Neuronal stem cell (in vitro differentiated cells): ENCODE results near the gene KDM5B.

Experiments
- DNase-seq: peaks from one replicate; pipeline ENCODE4 v3.0.0-alpha.2; 2013; ENCODE audit warnings: low spot score
- H2AFZ ChIP-seq: one replicate; pipeline ENCODE4 v1.6.1; 2013; ENCODE audit warnings: mild to moderate bottlenecking, low read length, inconsistent platforms
- H2AK5ac ChIP-seq: 2 replicates; pipeline ENCODE4 v1.6.1; 2013; ENCODE audit warnings: low read depth, mild to moderate bottlenecking, inconsistent platforms, low read length, moderate library complexity, mixed read lengths
- H2BK120ac ChIP-seq: 2 replicates; pipeline ENCODE4 v1.6.1; 2013; ENCODE audit warnings: low read depth, mild to moderate bottlenecking, inconsistent platforms, low read length, moderate library complexity, mixed read lengths
- H2BK12ac ChIP-seq: one replicate; pipeline ENCODE4 v1.6.1; 2013; ENCODE audit warnings: low read length, inconsistent platforms
- H2BK15ac ChIP-seq: 2 replicates; pipeline ENCODE4 v1.6.1; 2013; ENCODE audit warnings: mild to moderate bottlenecking, low read length, inconsistent platforms, mixed read lengths
- H2BK5ac ChIP-seq: one replicate; pipeline ENCODE4 v1.6.1; 2013; ENCODE audit warnings: inconsistent platforms, mild to moderate bottlenecking, low read length, moderate library complexity
- H3K14ac ChIP-seq: one replicate; pipeline ENCODE4 v1.6.1; 2013; ENCODE audit warnings: low read length, inconsistent platforms
- H3K18ac ChIP-seq: 2 replicates; pipeline ENCODE4 v1.6.1; 2013; ENCODE audit warnings: low read length, inconsistent platforms
- H3K23ac ChIP-seq: 2 replicates; pipeline ENCODE4 v1.6.1; 2013; ENCODE audit warnings: low read depth, mild to moderate bottlenecking, mixed read lengths, low read length, inconsistent platforms; ENCODE audit not compliant: poor library complexity
- H3K27ac ChIP-seq: replicated peaks from 3 replicates; pipeline ENCODE4 v1.5.1; 2013; ENCODE audit warnings: low read length, inconsistent platforms
- H3K27me3 ChIP-seq, 3 experiments: 2 replicates each; pipeline ENCODE4 v1.6.1; 2013; ENCODE audit warnings: low read length in 3 of 3, mild to moderate bottlenecking in 2 of 3, inconsistent platforms in 1 of 3, low read depth in 1 of 3, mixed read lengths in 1 of 3, moderate library complexity in 1 of 3; ENCODE audit not compliant: control insufficient read depth in 3 of 3, insufficient read depth in 3 of 3
- H3K36me3 ChIP-seq, 2 donors: replicated peaks in 1 of 2; 2 replicates each; pipeline ENCODE4 v1.6.1; 2013; ENCODE audit warnings: low read length in 2 of 2; ENCODE audit not compliant: control insufficient read depth in 2 of 2, insufficient read depth in 2 of 2
- H3K4ac ChIP-seq: 2 replicates; pipeline ENCODE4 v1.6.1; 2013; ENCODE audit warnings: inconsistent platforms, mild to moderate bottlenecking, low read length, moderate library complexity
- H3K4me1 ChIP-seq, 2 donors: 1 replicate in 1 of 2; 2 replicates in 1 of 2; pipeline ENCODE4 v1.6.1; 2013; ENCODE audit warnings: low read length in 2 of 2, low read depth in 1 of 2; ENCODE audit not compliant: control insufficient read depth in 2 of 2, insufficient read depth in 1 of 2
- H3K4me2 ChIP-seq: one replicate; pipeline ENCODE4 v1.6.1; 2013; ENCODE audit warnings: mild to moderate bottlenecking, low read length, inconsistent platforms; ENCODE audit not compliant: insufficient read depth, poor library complexity, severe bottlenecking
- H3K4me3 ChIP-seq, 2 donors: 2 replicates each; pipeline ENCODE4 v1.5.1; 2013; ENCODE audit warnings: low read length in 2 of 2, mild to moderate bottlenecking in 2 of 2, inconsistent platforms in 1 of 2, moderate library complexity in 1 of 2
- H3K79me1 ChIP-seq: one replicate; pipeline ENCODE4 v1.6.1; 2013; ENCODE audit warnings: low read depth, mild to moderate bottlenecking, inconsistent platforms, low read length, moderate library complexity
- H3K9ac ChIP-seq: one replicate; pipeline ENCODE4 v1.6.1; 2013; ENCODE audit warnings: mild to moderate bottlenecking, low read depth, low read length, inconsistent platforms; ENCODE audit not compliant: poor library complexity
- H3K9me3 ChIP-seq, 2 donors: replicated peaks in 1 of 2; 2 replicates each; pipeline versions ENCODE3 to v1.6.1; 2013; ENCODE audit warnings: low read length in 2 of 2, mild to moderate bottlenecking in 2 of 2, inconsistent platforms in 1 of 2, low read depth in 1 of 2, mixed read lengths in 1 of 2, moderate library complexity in 1 of 2; ENCODE audit not compliant: control insufficient read depth in 2 of 2, insufficient read depth in 1 of 2
- H4K8ac ChIP-seq: one replicate; pipeline ENCODE4 v1.6.1; 2013; ENCODE audit warnings: low read depth, mild to moderate bottlenecking, inconsistent platforms, low read length, moderate library complexity
- H4K91ac ChIP-seq: one replicate; pipeline ENCODE4 v1.6.1; 2013; ENCODE audit warnings: low read length, low read depth, mild to moderate bottlenecking, inconsistent platforms; ENCODE audit not compliant: poor library complexity
- WGBS, 2 donors: extraction: QIAGEN DNeasy Blood & Tissue Kit; methylation state at CpG; one replicate each; pipeline ENCODE4 v1.1.7; 2013; ENCODE audit warnings: missing lambda C conversion rate in 2 of 2, mixed read lengths in 1 of 2; ENCODE audit not compliant: insufficient read length in 2 of 2, insufficient replicate concordance in 1 of 2; ENCODE audit errors: extremely low coverage in 2 of 2; 5-methylcytosine and 5-hydroxymethylcytosine counted together

Gene KDM5B

DNA sequence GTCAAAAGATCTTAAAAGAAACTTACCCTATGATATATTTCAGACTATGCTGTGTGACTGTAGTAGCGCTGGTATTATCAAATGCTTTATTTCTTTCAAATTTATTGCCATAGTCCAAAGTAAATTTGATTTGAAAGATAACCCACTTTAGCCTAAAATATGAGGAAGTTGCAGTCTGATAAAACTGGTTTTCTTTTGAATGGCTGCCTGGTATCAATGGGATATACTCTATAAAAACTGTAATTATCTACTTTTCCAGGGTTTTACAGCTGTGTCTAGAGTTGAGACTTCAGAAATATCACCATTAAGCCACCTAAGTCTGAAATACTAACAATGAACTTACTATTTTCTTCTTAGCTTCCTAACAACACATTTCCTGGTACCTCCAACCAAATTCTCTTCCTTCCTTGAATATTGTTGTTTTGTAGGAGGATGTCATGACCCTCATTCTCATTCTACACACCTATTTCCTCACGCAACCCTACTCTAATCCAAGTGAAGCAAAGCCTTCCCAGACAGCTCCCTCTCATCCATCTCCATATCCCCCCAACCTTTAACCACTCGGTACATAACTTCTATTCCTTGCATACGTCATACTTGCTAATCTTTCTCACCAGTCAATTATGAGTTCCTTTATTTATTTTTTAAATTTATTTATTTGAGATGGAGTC, 17.0 kb downstream of the KDM5B start:
- Histone ChIP-seq H3K4me1 (peaks cover 0 to 2% of the 10 kb centered on the region in 2 donors), H3K9ac (no peak overlapping the region), H3K14ac (no peak overlapping the region), H3K18ac (no peak overlapping the region), H2BK15ac (no peak overlapping the region), H2BK12ac (no peak overlapping the region), H2BK120ac (no peak overlapping the region), H3K79me1 (peaks cover 8% of the 10 kb centered on the region), H3K36me3 (peaks cover 4 to 32% of the 10 kb centered on the region in 2 donors), H3K4ac (no peak overlapping the region), H2BK5ac (no peak overlapping the region), H3K27ac (no peak overlapping the region), H3K9me3 (no peaks in the 10 kb centered on the region), H3K27me3 (no peaks in the 10 kb centered on the region), H2AK5ac (no peak overlapping the region), H3K4me2 (no peak overlapping the region), H2AFZ (no peak overlapping the region), H3K4me3 (no peak overlapping the region), H3K23ac (no peak overlapping the region), H4K91ac (no peak overlapping the region), H4K8ac (no peak overlapping the region)
- DNase-seq = no peak
- whole genome bisulfite sequencing, 2 donors = 100% methylated on average over 1 to 2 of the region's 4 CpGs

GRCh38 chr1:202788800-202789199, 19.4 kb downstream of the KDM5B start:
- Histone ChIP-seq H2BK15ac (no peak overlapping the region), H2BK120ac (no peak overlapping the region), H3K27ac (no peak overlapping the region), H2BK12ac (no peak overlapping the region), H4K91ac (no peak overlapping the region), H3K18ac (no peak overlapping the region), H2BK5ac (no peak overlapping the region), H3K4me2 (no peak overlapping the region), H2AFZ (no peak overlapping the region), H3K23ac (no peak overlapping the region), H2AK5ac (no peak overlapping the region), H3K4ac (no peak overlapping the region), H3K9me3 (no peaks in the 10 kb centered on the region), H3K4me1 (no peaks in the 10 kb centered on the region), H3K4me3 (no peak overlapping the region), H3K27me3 (no peaks in the 10 kb centered on the region), H3K14ac (no peak overlapping the region), H3K79me1 (peaks cover 6% of the 10 kb centered on the region), H4K8ac (no peak overlapping the region), H3K36me3 (peaks cover 0 to 37% of the 10 kb centered on the region in 2 donors), H3K9ac (no peak overlapping the region)
- DNase-seq = no peak
- WGBS, 2 donors = no CpG with 5 or more reads among the region's 3 CpGs

GRCh38 chr1:202786804-202787203, 21.4 kb downstream of the KDM5B start:
- WGBS, 2 donors = no CpG with 5 or more reads among the region's 4 CpGs
- Histone ChIP-seq H3K4ac (no peak overlapping the region), H2BK12ac (no peak overlapping the region), H3K27me3 (no peaks in the 10 kb centered on the region), H3K27ac (no peak overlapping the region), H3K9me3 (no peaks in the 10 kb centered on the region), H3K36me3 (peaks cover 0 to 31% of the 10 kb centered on the region in 2 donors), H2BK120ac (no peak overlapping the region), H3K18ac (no peak overlapping the region), H3K4me1 (no peaks in the 10 kb centered on the region), H3K14ac (no peak overlapping the region), H3K23ac (no peak overlapping the region), H2BK5ac (no peak overlapping the region), H2AFZ (no peak overlapping the region), H4K91ac (no peak overlapping the region), H3K4me2 (no peak overlapping the region), H2AK5ac (no peak overlapping the region), H2BK15ac (no peak overlapping the region), H3K79me1 (peaks cover 6% of the 10 kb centered on the region), H4K8ac (no peak overlapping the region), H3K9ac (no peak overlapping the region), H3K4me3 (no peak overlapping the region)
- DNase-seq = no peak

- Histone ChIP-seq H3K36me3 (peaks cover 2 to 35% of the 10 kb centered on the region in 2 donors), H3K4me2 (no peak overlapping the region), H3K4me3 (no peak overlapping the region), H3K18ac (no peak overlapping the region), H2BK12ac (no peak overlapping the region), H2BK5ac (no peak overlapping the region), H3K23ac (no peak overlapping the region), H2AK5ac (no peak overlapping the region), H2BK15ac (no peak overlapping the region), H3K27ac (no peak overlapping the region), H3K9me3 (no peaks in the 10 kb centered on the region), H4K91ac (no peak overlapping the region), H3K4ac (no peak overlapping the region), H3K9ac (no peak overlapping the region), H3K4me1 (no peaks in the 10 kb centered on the region), H2BK120ac (no peak overlapping the region), H4K8ac (no peak overlapping the region), H2AFZ (no peak overlapping the region), H3K14ac (no peak overlapping the region), H3K79me1 (peaks cover 2% of the 10 kb centered on the region), H3K27me3 (no peaks in the 10 kb centered on the region)
- whole genome bisulfite sequencing, 2 donors = no CpG with 5 or more reads among the region's 4 CpGs
- DNase-seq = no peak
Observed at GRCh38 chr1:202781180-202781579, 27.0 kb downstream of the KDM5B start.
